Activated CD4-positive, alpha-beta T cell treated with anti-CD3 and anti-CD28 coated beads, Interleukin-2, amount 50 U/mL, for 16 hours (primary cell): Measurements from ENCODE around the gene SLC30A2.
"Not testable (repeated sequence)": the region's sequence is repeated elsewhere in the genome, so short reads cannot be mapped to it uniquely, and the experiment has no call there.

Experiments
- DNase-seq: peaks from one replicate; pipeline ENCODE4 v3.0.0-alpha.2; 2020

SLC30A2 gene, protein sequence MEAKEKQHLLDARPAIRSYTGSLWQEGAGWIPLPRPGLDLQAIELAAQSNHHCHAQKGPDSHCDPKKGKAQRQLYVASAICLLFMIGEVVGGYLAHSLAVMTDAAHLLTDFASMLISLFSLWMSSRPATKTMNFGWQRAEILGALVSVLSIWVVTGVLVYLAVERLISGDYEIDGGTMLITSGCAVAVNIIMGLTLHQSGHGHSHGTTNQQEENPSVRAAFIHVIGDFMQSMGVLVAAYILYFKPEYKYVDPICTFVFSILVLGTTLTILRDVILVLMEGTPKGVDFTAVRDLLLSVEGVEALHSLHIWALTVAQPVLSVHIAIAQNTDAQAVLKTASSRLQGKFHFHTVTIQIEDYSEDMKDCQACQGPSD

DNA sequence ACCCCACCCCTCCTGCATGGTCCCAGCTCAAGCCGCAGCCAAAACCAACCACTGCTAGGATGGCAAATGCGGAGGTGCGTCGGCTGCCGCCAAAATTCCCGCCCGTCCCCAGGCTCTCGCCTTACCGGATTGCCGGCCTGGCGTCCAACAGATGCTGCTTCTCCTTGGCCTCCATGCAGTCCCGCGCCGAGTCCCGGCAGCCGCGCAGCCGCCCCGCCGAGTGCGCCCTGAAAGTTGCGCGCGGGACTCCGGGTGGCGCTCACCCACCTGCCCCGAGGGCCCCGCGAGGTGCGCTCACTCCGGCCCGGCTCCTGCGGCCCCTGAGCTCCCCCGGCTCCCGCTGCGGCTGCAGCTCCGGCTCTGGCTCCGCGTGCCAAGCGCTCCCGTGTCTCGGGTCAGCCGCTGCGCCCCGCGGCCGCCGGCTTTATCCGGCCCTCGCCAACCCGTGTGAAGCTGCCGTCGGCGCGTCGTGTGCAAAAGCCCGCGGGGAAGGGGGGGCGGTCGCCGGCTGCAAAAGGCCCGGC is at the start of gene SLC30A2:
Gene SLC30A2 (minus strand): TSS at position 397 of the 524 bp plus-strand sequence. CDS start 222 bp downstream, at position 175.
- no peak for DNase-seq

DNA sequence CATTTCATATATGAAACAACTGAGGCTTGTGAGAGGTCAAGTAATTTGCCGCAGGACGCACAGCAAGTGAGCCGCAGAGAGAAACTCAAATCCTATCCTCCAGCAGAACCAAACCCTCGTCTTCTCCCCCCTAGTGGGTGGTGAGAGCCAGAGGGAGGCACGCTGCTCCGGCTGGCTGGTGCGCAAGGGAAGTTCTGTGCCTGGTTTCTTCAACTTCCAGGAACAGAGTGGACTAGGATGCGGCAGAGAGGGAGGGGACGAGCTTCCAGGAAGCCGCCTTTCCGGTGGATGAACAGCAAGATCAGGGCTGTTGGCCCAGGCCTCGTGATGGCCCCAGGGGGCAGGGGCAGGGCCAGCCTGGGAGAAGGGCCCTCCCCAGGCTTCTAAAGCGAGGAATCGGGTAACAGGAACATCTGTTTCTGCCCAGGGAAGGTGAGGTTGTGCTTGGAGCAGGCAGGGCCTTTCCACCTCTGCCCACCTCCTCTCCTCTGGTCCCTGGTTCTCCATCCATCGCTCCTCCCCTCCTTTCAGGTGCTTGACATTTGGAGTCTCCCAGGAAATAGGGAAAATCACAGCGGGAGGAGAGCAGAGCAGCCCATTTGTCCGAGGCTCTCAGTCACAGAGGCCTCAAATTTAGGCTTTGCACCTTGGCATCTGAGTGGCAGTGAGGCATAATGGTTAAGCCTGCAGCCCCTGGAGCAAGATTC is 48.9 kb upstream of the SLC30A2 start:
- DNase-seq: no peak

DNA sequence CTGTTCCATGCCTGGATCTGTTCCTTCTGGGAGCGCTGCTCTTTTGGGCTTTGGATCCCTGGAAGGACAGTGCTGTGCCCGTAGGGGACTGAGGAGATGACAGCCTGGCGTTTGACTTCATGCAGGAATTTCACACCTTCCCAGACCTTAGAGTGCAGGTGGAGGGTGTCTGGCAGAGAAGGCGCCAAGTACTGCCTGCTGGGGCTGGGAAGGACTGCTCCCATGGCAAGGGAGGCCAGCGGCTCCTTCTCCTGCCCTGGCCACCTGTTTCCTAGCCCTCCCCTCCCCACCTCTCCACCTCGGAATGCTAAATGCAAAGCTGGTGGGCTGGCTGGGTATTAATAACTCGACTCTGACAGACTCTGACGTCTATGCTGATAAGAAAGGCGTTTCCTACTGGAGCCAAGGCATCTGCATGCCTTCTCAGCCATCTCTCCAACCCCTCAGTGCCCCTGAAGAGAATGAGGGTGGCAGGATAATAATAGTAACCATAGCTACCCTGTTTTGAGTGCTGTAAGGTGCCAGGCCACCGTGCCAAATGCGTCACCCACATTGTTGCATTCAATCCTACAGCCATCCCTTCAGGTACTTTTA is 48.3 kb upstream of the SLC30A2 start:
- no peak for DNase-seq

DNA sequence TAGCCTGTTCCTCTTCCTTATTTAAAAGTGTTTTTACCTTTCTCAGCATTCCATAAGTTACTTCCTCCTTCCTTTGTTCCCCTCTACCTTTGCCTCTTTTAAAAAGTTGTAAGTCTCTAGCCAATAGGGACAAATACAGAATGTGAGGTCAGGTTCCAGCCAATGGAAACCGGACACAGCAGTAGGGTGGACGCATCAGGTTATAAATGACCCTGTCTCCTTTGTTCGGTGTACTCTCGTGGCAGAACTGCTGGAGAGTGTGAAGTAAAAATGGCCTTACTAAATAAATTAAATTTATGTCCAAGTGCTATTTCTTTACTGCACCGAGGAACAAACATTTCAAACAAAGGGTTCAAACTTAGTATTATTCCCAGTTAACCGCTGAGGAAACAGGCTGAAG is 47.7 kb upstream of the SLC30A2 start:
- not testable (repeated sequence) for DNase-seq

DNA sequence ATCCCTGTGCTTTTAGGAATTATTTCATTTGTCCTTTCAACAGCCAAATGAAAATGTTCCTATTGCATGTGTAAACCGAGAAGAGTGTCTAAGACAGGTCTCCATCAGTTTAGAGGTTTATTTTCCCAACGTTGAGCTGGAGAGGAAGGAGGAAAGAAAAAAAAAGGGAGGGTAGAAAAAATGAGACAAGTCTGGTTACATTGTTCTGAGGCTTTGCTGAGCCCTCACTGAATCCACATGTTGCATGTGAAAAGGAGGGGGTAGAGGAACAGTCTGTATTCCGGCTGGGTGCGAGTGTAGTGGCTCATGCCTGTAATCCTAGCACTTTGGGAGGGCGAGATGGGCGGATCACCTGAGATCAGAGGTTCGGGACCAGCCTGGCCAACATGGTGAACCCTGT is 46.5 kb upstream of the SLC30A2 start:
- no peak for DNase-seq

DNA sequence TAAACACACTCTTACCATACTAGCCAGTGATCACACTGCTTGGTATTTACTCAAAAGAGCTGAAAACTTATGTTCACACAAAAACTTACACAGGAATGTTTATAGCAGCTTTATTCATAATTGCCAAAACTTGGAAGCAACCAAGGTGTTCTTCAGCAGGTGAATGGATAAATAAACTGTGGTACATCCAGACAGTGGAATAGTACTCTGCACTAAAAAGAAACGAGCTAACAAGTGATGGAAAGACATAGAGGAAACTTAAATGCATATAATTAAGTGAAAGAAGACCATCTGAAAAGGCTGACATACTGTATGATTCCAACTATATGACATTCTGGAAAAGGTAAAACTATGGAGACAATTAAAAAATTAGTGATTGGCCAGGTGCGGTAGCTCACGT is 45.0 kb upstream of the SLC30A2 start:
- no peak for DNase-seq

DNA sequence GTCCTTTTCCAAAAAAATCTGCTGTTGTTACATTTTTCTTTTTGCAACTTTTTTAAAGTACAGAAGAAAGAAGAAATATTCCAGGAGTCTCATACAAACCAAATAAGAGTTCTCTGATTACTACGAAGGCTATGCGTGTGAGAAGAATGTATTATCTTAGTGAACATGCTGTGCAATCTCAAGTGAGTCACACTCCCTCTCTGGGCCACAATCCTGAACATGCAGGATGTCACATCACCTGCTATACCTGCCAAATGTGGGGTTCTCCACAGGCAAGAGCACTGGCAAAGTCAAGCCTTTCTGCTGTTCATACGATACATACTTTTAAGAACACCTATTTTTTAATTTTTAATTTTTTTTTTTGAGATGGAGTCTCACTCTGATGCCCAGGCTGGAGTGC is 43.2 kb upstream of the SLC30A2 start:
- DNase-seq: no peak

DNA sequence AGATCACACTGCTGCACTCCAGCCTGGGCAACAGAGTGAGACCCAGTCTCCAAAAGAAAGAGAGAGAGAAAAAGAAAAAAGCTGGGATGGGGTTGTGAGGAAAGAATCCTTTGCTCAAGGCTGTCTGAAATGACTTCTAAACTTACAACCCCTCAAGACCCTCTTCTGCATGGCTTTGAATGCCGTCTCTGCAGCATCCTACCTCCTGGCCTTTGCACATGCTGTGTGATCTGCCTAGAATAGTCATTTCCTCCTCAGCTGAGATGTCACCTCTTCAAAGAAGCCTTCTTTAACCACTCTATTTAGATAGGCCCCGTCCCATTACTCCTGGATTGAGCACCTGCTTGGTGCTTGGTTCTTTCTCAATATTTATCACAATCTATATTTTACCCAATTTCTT is 38.9 kb upstream of the SLC30A2 start:
- DNase-seq: no peak

DNA sequence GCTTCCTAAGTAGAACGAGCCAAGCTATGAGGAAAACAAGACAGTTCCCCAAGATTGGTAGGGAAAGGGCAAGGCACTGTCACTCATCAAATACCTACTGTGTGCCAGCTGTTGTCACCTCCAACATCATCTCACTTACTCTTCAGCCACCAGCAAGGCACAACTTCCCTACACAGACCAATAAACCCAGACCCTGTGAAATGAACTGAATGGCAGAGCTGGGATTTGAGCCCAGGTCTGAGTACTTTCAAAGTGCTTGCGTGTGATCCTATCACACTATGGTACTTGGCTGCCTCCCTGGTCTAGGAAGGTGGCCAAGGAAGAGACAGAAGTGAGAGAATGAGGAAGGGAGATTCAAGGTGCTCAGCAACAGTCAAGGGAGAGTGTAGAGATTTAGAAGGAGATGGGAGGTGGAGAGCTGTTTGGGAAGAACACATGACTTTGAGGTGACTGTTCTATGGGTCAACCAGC is 38.2 kb upstream of the SLC30A2 start:
- DNase-seq: no peak

DNA sequence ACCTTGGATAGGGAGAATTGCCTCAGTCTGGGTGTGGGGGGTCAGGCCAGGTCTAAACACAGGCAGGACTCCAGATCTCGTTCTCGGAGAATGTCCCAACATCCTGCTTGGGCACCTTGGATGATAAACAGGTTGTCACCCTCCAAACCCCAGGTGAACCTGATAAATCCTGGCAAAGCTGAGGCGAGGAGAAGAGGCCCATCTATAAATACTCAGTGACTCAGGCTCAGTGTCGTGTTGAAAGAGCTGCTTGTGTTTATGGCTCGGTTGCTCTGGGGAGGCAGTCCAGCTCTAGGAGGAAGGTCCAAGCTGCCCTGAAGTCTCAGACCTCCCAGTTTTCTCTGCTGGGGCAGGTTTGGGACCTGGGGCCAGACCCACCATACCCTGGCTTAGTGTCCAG is 37.3 kb upstream of the SLC30A2 start:
- no peak for DNase-seq

DNA sequence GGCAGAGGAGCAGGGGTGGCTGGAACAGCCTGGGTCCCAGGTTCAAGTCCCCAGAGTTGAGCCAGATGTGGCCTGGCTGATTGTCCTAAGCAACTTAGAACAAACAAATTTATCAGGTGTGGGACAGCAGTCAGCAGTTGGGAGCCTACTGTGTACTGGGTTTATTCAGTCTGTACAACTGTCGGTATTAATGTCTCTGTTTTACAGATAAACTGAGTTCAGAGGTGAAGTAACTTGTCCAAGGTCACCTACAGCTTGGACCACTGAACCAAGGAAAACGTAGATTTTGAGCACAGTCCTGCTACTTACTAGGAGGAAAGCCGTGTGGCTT is 36.1 kb upstream of the SLC30A2 start:
- DNase-seq: no peak

DNA sequence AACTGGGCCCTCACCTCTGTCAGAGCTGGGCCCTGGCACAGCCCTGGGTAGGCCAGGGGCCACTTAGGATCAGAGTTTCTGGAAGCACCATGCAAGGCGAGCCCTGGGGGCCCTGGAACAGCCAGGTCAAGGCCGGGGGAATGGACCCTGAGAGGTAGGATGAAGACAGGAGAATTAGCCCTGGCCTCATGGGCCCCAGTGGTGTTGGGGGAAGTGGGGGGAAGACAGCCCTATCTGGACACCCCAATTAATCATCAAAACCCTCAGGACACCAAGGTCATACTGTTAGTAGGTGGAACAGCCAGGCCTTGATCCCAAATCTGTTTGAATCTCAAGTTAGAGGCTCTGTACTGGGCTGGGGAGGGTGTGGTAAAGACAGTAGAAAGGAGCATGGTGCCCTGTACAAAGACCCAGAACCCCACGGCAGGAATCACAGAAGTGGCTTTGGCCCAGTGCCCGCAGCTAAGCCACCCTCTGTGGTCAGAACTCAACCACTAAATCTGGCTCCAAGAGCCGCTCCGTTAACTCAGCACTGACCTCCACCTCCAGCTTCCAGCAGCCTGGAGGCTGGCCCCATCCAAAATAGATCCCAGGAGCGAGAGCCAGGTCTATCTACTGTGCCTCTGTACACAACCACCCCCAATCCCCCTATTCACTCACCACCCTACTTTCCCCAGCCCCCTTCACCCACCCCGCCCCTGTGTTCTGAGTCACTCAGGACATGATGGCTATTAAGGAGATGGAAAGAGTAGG is 35.5 kb upstream of the SLC30A2 start:
- DNase-seq: no peak

DNA sequence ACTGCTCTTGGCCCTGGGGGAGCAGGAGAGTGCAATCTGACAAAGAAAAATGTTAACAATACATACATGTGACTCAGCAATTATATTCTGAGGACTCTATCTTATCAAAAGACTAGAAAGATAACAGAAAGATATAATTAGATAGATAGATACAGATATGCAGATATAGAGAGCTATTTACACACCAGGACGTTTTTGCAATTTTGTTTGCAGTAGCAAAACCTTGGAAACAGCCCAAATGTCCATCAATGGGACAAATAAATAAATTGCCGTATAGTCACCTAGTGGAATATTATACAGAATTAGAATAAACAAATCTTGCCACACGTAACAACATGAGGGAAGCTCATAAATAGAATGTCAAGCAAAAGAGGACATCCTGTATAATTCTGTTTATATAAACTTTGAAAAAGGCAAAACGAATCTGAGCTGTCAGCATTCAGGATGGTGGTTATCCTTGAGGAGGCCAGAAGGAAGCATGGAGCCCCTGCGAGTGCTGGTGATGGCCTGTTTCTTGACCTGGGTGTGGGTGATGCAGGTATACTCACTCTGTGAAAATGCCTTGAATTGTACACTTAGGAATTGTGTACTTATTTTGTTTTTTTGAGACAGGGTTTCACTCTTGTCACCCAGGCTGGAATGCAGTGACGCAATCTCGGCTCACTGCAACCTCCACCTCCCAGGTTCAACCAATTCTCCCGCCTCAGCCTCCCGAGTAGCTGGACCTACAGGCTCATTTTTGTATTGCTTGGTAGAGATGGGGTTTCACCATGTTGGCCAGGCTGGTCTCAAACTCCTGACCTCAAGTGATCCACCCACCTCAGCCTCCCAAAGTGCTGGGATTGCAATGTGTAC is 34.3 kb upstream of the SLC30A2 start:
- DNase-seq: no peak

DNA sequence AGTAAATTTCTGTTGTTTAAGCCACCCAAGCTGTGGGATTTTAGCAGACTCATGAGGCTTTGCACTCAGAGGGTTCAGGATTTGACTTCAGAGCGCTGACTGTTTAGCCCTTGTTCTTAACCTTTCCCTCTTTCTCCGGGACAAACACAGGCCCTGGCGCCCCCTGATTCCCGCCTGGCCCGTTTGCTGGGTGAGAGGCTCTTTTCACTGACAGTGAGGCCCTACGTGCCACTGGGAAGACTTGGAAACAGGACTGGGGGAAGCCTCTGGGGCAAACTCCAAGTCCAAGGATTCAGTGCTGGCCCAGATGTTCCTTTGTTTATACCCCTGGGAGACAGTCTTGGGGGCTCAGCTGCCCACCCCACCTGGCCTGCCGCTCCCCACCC is 33.3 kb upstream of the SLC30A2 start:
- no peak for DNase-seq

DNA sequence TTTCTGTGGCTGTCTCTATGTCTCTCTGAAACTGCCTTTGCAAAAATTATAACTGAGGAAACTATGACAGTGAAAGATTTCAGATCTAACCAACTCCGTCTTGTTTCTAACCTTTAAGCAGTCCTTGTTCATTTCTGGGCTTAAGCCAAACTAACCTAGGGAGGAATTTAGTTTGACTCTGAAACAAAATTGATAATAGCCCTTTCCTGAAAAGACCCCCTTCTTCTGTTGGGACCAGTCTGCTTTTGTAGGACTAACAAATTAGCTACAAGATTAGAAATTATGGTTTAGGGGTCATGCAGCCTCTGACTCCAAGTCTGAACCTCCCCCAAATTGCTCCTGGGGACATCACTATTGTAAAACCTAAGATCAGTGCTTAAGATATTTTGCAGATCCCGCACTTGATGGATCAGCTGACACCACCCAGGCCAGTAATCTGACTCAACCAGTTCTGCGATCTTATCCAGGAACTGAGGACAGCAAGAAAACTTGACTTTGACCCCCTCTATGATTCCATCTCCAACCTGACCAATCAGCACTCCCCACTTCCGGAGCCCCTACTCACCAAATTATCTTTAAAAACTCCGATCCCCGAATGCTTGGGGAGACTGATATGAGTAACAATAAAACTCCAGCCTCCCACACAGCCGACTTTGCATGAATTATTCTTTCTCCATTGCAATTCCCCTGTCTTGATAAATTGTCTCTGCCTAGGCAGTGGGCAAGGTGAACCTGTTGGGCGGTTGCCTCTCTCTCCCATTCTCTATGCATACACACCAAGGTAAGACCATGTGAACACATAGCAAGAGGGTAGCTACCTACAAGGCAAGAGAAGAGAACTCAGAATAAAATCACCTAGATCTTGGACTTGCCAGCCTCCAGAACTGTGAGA is 32.6 kb upstream of the SLC30A2 start:
- no peak for DNase-seq

DNA sequence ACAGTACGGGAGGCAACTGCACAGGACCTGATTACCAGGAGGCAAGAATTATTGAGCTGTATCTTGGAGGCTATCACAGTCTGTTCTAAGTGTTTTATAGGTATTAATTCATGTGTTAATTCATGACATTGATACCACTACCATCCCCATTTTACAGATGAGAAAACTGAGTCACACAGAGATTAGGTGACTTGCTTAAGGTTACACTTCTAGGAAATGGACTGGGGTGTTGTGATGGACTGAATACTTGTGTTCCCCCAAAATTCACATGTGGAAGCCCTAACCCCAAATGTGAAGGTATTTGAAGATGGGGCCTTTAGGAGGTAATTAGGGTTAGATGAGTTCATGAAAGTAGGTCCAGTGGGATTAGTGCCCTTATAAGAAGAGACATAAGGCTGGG is 31.6 kb upstream of the SLC30A2 start:
- DNase-seq: no peak

DNA sequence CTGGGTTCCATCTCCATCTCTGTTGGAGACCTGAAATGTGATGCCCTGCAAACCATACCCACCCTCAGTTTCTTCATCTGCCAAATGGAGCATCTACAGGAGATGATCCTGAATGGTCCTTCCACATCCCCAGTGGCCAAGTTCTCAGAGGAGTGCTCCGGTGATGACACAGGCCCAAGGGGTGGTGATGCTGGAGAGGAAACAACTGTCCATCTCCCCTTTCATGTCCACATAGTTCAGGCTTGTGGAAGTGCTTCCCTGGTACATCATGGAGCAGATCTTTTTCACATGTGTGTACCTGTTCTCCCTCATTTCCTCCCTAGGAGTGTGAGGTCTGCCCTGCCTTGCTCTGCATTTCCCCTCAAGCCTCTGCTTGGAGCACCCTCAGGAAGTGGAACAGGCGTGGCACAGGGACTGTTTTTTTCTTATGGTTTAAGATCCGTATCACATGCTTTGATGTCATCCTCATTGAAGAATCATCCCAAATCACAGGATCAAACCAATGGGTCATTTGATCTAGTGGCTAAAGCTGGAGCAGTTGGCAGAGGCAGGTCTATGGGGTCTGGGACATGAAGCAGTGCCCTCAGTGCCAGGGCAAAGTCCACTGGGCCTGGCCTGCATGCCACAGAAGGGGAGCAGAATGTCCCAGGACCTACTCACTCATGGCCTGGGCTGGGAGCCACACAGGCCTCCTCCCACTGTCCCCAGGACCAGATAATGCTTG is 29.7 kb upstream of the SLC30A2 start:
- no peak for DNase-seq

DNA sequence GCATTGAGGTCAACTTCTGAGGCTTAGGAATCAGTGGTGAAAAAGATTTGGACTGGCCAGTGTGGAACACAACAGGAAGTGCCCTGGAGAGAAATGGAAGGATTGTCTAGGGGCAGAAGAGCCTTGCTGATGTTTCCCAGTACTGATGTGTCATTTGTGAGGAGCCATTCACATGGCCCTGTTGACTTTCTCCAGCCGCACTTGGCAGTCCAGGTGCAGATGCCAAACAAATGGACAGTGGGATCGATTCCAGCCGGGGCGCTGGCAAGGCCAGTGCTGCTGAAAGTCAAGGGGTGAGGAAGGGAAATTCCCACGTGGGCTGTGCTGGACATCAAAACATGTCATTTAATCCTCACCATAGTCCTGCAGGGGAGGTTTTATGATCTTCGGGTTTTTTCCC is 26.4 kb upstream of the SLC30A2 start:
- no peak for DNase-seq

DNA sequence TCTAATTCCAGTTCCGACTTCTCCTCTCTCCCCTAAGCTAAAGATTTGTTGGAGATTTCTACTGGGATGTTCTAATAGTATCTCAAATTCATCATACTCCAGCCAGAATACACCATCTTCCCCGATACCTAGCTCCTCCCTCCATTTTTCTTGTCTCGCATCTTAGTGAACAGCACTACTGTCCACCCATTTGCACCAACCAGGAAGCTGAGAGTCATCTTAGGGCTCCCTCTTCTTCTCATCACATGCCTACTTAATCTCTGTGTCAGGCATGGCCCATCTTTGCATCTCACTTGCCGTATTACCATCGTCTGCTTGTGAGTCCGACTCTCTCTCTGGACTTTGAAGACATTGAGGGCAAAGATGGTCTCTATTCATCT is 25.0 kb upstream of the SLC30A2 start:
- no peak for DNase-seq

DNA sequence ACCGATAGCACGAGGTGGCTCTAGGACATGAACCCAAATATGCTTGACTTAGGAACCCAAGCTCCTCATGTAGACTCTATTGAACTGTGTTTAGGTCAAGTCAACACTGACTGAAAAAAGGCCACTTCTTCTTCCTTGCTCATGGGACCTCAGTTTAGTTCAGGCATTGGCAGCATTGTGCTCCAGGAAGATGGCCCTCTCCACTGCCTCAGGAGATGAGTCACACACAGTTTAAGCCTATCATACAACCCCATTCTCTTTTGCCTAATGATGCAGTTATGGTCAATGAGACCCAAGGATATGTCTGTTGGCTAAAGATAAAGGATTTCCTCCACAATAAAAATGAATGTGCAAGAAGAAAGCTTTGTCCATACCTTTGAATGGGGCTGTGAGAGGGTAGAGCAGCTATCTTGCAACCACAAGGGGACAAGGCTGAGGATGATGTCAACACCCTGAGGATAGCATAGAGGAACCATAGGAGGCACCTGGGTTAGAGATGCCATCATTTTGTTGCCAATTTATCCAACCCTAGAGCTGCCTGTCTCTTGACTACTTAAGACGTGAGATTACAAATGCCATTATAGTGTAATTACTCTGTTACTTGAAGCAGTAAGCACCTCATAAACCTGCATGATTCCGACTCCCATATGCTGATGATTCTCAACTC is 24.5 kb upstream of the SLC30A2 start:
- no peak for DNase-seq
